ENCODE measurements around the gene KAZN.

DNA sequence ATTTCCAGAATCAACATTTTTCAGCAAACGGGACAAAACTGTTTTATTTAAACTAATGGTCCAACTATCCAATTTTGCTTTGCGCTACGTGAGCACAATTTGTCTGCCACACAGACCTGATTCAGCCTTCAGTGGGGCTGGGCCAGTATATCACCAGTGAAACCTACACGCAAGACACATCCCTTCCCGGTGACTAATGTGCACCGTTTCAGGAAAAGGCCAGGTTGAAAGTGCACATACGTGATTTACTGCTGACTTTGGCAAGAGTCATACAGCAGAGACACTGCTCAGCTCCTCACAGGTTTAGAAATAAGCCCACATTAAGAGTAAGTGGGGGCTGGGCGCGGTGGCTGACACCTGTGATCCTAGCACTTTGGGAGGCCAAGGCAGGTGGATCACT, 550.0 kb downstream of the KAZN start:
- TF ChIP-seq CTCF (IDR thresholded peaks at IDR 0.05) (no peak), ESRRA (IDR thresholded peaks at IDR 0.05; ENCODE audit: borderline replicate concordance, low read length) (no peak), MYC (IDR thresholded peaks at IDR 0.05; ENCODE audit: borderline replicate concordance, low read length) (no peak), POLR2A (IDR thresholded peaks at IDR 0.05; ENCODE audit: low read length) (no peak), SREBF2 (IDR thresholded peaks at IDR 0.05) (no peak), JUN (IDR thresholded peaks at IDR 0.05) (no peak), SMC3 (IDR thresholded peaks at IDR 0.05) (no peak), CHD4 (IDR thresholded peaks at IDR 0.05; ENCODE audit: borderline replicate concordance) (no peak), CEBPB (IDR thresholded peaks at IDR 0.05) (no peak)

Measured in A549 (cell line).